Activated CD8-positive, alpha-beta T cell treated with anti-CD3 and anti-CD28 coated beads, Interleukin-2, amount 10 ng/mL, durations not matched to agents 7 days and 5 days (primary cell): ENCODE data around the gene SPEN. TPM values are rescaled to one million over a fixed set of nuclear protein-coding genes. Genes with fewer than 3 reads are reported as not detected.

Source experiments
- ATAC-seq: fragments of 150-1000 bp; cut with Tn5 transposase; one replicate; pipeline ENCODE4 v1.10.0; 2021; ENCODE audit warnings: moderate library complexity
- CTCF ChIA-PET: fragments of 350-600 bp; sonication (Branson Sonifier 250); formaldehyde crosslinking; loops from one replicate; lab custom pipeline; 2021; ENCODE audit warnings: antibody characterized with exemption; lab: Charles Lee
- POLR2A ChIA-PET: fragments of 350-600 bp; sonication (Branson Sonifier 250); formaldehyde crosslinking; loops from one replicate; lab custom pipeline; 2021; ENCODE audit warnings: antibody characterized with exemption; lab: Charles Lee
- DNase-seq: peaks from one replicate; pipeline ENCODE4 v3.0.0-alpha.2; 2020
- H3K27ac Mint-ChIP-seq: one replicate; pipeline ENCODE4 v1.8.0; 2021; ENCODE audit warnings: mild to moderate bottlenecking, mixed read lengths
- H3K27me3 Mint-ChIP-seq: one replicate; pipeline ENCODE4 v1.8.0; 2021; ENCODE audit warnings: low read depth, mixed read lengths
- H3K36me3 Mint-ChIP-seq: one replicate; pipeline ENCODE4 v1.8.0; 2021; ENCODE audit warnings: low read depth, mixed read lengths
- H3K4me1 Mint-ChIP-seq: one replicate; pipeline ENCODE4 v1.8.0; 2021; ENCODE audit warnings: low read depth, mixed read lengths
- H3K4me3 Mint-ChIP-seq: one replicate; pipeline ENCODE4 v1.8.0; 2021; ENCODE audit warnings: mild to moderate bottlenecking, mixed read lengths
- H3K9me3 Mint-ChIP-seq: one replicate; pipeline ENCODE4 v1.8.0; 2022; ENCODE audit warnings: mixed read lengths; ENCODE audit not compliant: insufficient read depth
- total RNA-seq, 2 experiments: library from RNA; stranded (reverse); gene quantifications; one replicate each; pipeline ENCODE4 v1.2.3, GENCODE V29; 2021

SPEN gene
- total RNA-seq, 2 experiments from 2014 or later = 65.0 to 66.3 TPM

DNA sequence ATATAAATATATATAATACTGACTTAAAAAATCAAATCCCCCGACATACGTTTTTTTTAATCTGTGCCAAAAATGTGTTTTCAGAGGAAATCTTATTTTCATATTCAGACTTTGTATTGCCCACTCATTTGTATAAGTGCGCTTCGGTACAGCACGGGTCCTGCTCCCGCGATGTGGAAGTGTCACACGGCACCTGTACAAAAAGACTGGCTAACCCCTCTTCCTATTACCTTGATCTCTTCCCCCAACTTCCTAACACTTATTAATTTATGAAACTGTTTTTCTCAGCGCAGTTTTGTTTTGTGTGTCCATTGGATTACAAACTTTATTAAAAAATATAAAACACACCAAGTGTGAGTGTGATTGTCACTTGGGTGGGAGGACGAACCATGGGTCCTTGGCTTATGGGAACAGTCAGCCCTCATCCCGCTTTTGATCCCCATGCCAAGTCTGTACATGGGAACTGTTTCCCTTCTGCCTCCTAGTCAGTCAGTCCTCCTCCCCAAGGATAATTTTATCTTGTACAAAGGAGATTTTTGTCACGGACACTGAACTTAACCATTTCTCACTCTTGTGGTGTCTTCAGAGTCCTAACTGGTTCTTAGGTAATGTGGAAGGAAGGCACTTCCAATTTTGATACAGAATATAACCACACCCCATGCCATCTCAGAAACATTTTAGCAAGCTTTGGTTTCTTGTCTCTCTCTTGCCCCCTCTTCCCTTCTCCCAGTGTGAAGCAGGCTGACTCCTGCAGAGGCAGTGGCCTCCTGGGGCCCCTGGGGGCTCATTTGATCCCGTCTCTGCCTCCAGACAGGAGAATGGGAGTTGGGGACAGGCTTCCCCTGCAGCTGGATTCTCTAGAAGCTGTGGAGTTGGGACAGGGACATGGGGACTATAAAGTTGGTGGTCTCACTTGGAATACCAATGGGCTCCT lies 92.9 kb downstream of the SPEN start:
- CTCF ChIA-PET = no interaction called here
- Mint-ChIP-seq H3K4me3 (no peak overlapping the region), H3K36me3 (peaks cover 44% of the 10 kb centered on the region), H3K27ac (no peak overlapping the region), H3K9me3 (no peaks in the 10 kb centered on the region), H3K4me1 (no peaks in the 10 kb centered on the region), H3K27me3 (no peaks in the 10 kb centered on the region)
- POLR2A ChIA-PET = interaction anchor here (0.7 kb wide), 1 partner anchor 473 kb away, joined by 3 read pairs; no protein-coding TSS in a partner anchor
- ATAC-seq (no peak), DNase-seq (no peak)

- H3K36me3 Mint-ChIP-seq = peaks cover 38% of the 10 kb centered on the region
- no peak for ATAC-seq
- H3K9me3 Mint-ChIP-seq = no peaks in the 10 kb centered on the region
- H3K4me1 Mint-ChIP-seq = no peaks in the 10 kb centered on the region
- H3K27me3 Mint-ChIP-seq = no peaks in the 10 kb centered on the region
- H3K27ac Mint-ChIP-seq = no peak overlapping the region
- ChIA-PET POLR2A (interaction anchor here (0.7 kb wide), 1 partner anchor 473 kb away, joined by 3 read pairs; no protein-coding TSS in a partner anchor), CTCF (interaction anchor here (0.6 kb wide), 1 partner anchor 149 kb away, joined by 4 read pairs; no protein-coding TSS in a partner anchor)
- no peak for DNase-seq
- H3K4me3 Mint-ChIP-seq = no peak overlapping the region
Measured at GRCh38 chr1:15941044-15941840, 93.7 kb downstream of the SPEN start.

GRCh38 chr1:15941899-15942660 lies 94.6 kb downstream of the SPEN start:
- Mint-ChIP-seq H3K36me3 (peaks cover 38% of the 10 kb centered on the region), H3K4me1 (no peaks in the 10 kb centered on the region), H3K9me3 (no peaks in the 10 kb centered on the region), H3K4me3 (no peak overlapping the region), H3K27ac (no peak overlapping the region), H3K27me3 (no peaks in the 10 kb centered on the region)
- POLR2A ChIA-PET = no interaction called here
- CTCF ChIA-PET = no interaction called here
- no peak for ATAC-seq
- no peak for DNase-seq

GRCh38 chr1:15942661-15943327 lies 95.3 kb downstream of the SPEN start:
- DNase-seq (no peak), ATAC-seq (no peak)
- H3K36me3 Mint-ChIP-seq = peaks cover 35% of the 10 kb centered on the region
- H3K27ac Mint-ChIP-seq = no peak overlapping the region
- H3K9me3 Mint-ChIP-seq = no peaks in the 10 kb centered on the region
- H3K4me1 Mint-ChIP-seq = peaks cover 3% of the 10 kb centered on the region
- H3K4me3 Mint-ChIP-seq = no peak overlapping the region
- POLR2A ChIA-PET = no interaction called here
- CTCF ChIA-PET = no interaction called here
- no peaks in the 10 kb centered on the region for H3K27me3 Mint-ChIP-seq

DNA sequence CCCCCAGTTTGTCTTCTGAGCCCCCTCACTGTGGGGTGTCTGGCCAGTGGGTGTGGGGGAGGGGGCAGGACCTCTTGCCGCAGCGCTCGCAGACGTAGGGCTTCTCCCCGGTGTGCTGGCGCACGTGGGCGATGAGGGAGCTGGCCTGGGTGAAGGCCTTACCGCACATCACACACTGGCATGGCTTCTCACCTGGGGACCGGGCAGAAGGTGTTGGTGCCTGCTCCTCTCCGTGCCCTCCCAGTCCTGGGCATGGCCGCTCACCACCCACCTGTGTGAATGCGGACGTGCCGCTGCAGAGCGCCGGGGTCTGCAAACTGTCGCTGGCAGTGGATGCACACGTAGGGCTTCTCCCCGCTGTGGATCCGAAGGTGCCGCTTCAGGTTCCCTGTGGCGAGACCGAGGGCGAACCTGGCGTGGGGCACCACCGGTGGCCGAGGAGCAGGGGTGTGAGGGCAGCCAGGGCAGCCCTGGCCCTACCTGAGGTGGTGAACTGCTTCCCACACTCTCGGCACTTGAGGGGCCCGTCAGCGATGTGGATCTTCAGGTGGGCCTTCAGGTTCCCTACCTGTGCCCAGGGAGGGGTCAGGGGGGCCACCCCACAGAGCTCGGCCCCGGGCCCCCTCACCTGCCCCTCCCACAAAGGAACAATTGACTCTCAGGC lies 96.0 kb downstream of the SPEN start:
- CTCF ChIA-PET = no interaction called here
- Mint-ChIP-seq H3K27me3 (no peaks in the 10 kb centered on the region), H3K4me1 (peaks cover 9% of the 10 kb centered on the region), H3K4me3 (no peak overlapping the region), H3K9me3 (no peaks in the 10 kb centered on the region), H3K36me3 (peaks cover 35% of the 10 kb centered on the region), H3K27ac (no peak overlapping the region)
- no peak for ATAC-seq
- DNase-seq = no peak
- POLR2A ChIA-PET = no interaction called here

DNA sequence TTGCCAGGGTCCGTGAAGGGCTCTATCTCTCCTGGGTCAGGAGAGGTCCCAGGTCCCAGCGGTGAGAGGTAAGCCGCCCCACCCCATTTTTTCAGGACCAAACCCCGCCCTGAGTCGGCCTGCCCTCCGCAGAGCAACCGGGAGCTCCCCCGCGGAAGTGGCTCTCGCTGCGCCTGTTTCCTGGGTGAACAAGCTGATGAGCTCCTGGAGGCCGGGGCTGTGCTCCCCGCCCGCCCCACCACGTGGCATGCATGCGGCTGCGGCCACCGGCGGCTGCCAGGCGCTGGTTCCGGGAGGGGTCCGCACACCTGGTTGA lies 96.4 kb downstream of the SPEN start:
- ATAC-seq (no peak), DNase-seq (no peak)
- CTCF ChIA-PET = no interaction called here
- H3K27me3 Mint-ChIP-seq = no peaks in the 10 kb centered on the region
- H3K36me3 Mint-ChIP-seq = peaks cover 33% of the 10 kb centered on the region
- H3K27ac Mint-ChIP-seq = no peak overlapping the region
- H3K4me3 Mint-ChIP-seq = no peak overlapping the region
- H3K4me1 Mint-ChIP-seq = peaks cover 14% of the 10 kb centered on the region
- no peaks in the 10 kb centered on the region for H3K9me3 Mint-ChIP-seq
- POLR2A ChIA-PET = no interaction called here

DNA sequence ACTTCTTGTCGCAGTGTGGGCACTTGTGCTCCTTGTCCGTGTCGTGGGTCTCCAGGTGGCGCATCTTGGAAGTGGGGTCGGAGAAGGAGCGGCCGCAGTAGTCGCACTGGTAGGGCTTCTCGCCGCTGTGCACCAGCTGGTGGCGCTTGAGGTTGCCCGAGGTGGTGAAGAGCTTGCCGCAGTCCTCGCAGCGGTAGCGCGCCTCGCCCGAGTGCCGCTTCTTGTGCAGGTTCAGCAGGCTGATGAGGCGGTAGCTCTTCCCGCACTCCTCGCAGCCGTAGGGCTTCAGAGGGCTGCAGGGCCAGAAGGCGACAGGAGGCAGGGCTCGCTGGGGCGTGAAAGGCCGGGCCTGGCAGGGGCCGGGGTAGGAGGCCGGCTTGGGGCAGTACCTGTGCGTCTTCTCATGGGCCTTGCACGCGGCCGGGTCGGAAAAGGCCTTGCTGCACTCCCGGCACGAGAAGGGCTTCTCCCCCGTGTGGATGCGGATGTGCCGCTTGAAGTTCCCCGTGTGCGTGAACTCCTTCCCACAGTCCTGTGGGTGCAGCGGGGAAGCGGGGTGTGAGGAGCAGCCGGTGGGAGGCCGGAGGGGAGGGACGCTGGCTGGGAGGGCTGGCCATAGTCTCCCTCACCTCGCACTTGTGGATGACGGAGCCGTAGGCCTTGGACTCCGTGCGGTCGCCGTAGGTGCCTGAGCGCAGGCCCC lies 97.0 kb downstream of the SPEN start:
- DNase-seq = no peak
- ChIA-PET POLR2A (no interaction called here), CTCF (no interaction called here)
- no peaks in the 10 kb centered on the region for H3K27me3 Mint-ChIP-seq
- no peaks in the 10 kb centered on the region for H3K9me3 Mint-ChIP-seq
- H3K36me3 Mint-ChIP-seq = peaks cover 29% of the 10 kb centered on the region
- peaks cover 19% of the 10 kb centered on the region for H3K4me1 Mint-ChIP-seq
- H3K4me3 Mint-ChIP-seq = no peak overlapping the region
- H3K27ac Mint-ChIP-seq = no peak overlapping the region
- ATAC-seq = no peak

- H3K27me3 Mint-ChIP-seq = no peaks in the 10 kb centered on the region
- H3K36me3 Mint-ChIP-seq = peaks cover 24% of the 10 kb centered on the region
- H3K4me3 Mint-ChIP-seq = no peak overlapping the region
- no peak overlapping the region for H3K27ac Mint-ChIP-seq
- ChIA-PET POLR2A (no interaction called here), CTCF (no interaction called here)
- no peak for DNase-seq
- H3K9me3 Mint-ChIP-seq = no peaks in the 10 kb centered on the region
- ATAC-seq = no peak
- H3K4me1 Mint-ChIP-seq = peaks cover 27% of the 10 kb centered on the region
Measured at GRCh38 chr1:15945011-15945831, 97.7 kb downstream of the SPEN start.

GRCh38 chr1:15945832-15946448 lies 98.4 kb downstream of the SPEN start:
- no peak overlapping the region for H3K4me3 Mint-ChIP-seq
- peaks cover 34% of the 10 kb centered on the region for H3K4me1 Mint-ChIP-seq
- no peak overlapping the region for H3K27ac Mint-ChIP-seq
- no peaks in the 10 kb centered on the region for H3K27me3 Mint-ChIP-seq
- CTCF ChIA-PET = no interaction called here
- DNase-seq (no peak), ATAC-seq (no peak)
- no peaks in the 10 kb centered on the region for H3K9me3 Mint-ChIP-seq
- POLR2A ChIA-PET = no interaction called here
- peaks cover 21% of the 10 kb centered on the region for H3K36me3 Mint-ChIP-seq
